ENCODE data around the gene ACTN4.
"Not testable (repeated sequence)": the region's sequence is repeated elsewhere in the genome, so short reads cannot be mapped to it uniquely, and the experiment has no call there.

The ACTN4 gene

GRCh38 chr19:38766276-38767047, 119.0 kb downstream of the ACTN4 start:
- DNase-seq (ENCODE audit: low read depth) = no peak

- peak; percentile 74 for DNase-seq (ENCODE audit: low read depth)
These were observed 122.3 kb downstream of the ACTN4 start for GRCh38 chr19:38769635-38770211.

- not testable (repeated sequence) for DNase-seq (ENCODE audit: low read depth)
These were observed 122.9 kb downstream of the ACTN4 start for GRCh38 chr19:38770228-38770948.

GRCh38 chr19:38770949-38771275, 123.5 kb downstream of the ACTN4 start:
- not testable (repeated sequence) for DNase-seq (ENCODE audit: low read depth)

DNA sequence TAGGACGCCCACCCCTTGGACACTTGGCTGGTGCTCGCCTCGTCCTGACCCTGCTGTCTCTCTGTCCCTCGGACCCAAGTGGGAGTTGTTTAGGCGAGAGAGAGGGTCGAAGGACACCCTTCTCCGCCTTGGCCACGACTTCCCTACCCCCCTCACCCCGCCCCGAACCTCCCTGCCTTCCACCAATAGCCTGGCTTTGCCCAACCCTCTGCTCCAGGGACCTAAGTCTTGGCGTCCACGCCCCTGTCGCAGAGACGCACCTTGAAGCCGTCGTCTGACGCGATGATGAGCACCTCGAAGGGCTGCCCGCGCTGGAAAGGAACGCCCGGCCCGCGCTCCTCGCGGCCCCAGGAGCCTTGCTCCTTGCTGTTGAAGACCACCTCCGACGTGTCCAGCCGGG, 124.1 kb downstream of the ACTN4 start:
- not testable (repeated sequence) for DNase-seq (ENCODE audit: low read depth)

GRCh38 chr19:38773469-38774177, 126.2 kb downstream of the ACTN4 start, which contains the start of gene LGALS7:
TSS of gene LGALS7 (minus strand) at chr19:38773517. CDS start at chr19:38773492, 25 bp downstream.
- DNase-seq (ENCODE audit: low read depth) = no peak

GRCh38 chr19:38774181-38774950, 126.9 kb downstream of the ACTN4 start:
- DNase-seq (ENCODE audit: low read depth) = no peak

DNA sequence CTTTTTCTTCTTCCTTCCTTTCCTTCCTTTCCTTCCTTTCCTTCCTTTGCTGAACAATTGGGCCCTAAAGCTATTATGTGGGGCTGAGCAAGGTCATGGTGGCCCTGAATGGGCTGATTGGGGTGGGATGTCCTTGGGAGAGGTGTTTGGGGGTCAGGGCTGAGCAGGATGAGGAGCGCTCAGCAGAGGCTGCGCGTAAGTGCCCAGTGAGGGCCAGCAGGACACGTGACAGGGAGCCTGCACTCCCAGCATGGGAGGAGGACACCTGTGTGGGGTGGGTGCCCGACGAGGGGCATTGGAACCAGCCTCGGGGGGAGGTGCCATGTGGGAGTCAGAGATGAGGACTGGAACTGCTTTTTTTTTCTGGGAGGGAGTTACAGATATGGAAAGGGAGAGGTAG, 131.3 kb downstream of the ACTN4 start:
- no peak for DNase-seq (ENCODE audit: low read depth)

- DNase-seq (ENCODE audit: low read depth) = no peak
These were observed 133.0 kb downstream of the ACTN4 start for GRCh38 chr19:38780443-38780842.

- no peak for DNase-seq (ENCODE audit: low read depth)
These were observed 133.6 kb downstream of the ACTN4 start for GRCh38 chr19:38781058-38781457.
